Fibroblast of villous mesenchyme (primary cell): Measurements from ENCODE around the gene ANLN. TPM values are rescaled to one million over a fixed set of nuclear protein-coding genes. Genes with fewer than 3 reads are reported as not detected.

Experiments used
- DNase-seq: peaks from one replicate; pipeline ENCODE4 v3.0.0-alpha.2; 2010; ENCODE audit warnings: low read depth
- H3K4me3 ChIP-seq: 2 replicates; pipeline ENCODE4 v1.5.1; 2011; ENCODE audit warnings: low read depth, mild to moderate bottlenecking, low read length
- CTCF ChIP-seq: IDR thresholded peaks from 2 replicates; pipeline ENCODE4 v1.5.1; 2012; ENCODE audit warnings: low read depth, mild to moderate bottlenecking, low read length; ENCODE audit not compliant: insufficient read depth
- total RNA-seq: library from RNA; depleted of rRNA; stranded (reverse); fragments of >200 nt; gene quantifications from 2 replicates; pipeline ENCODE4 v1.2.3, GENCODE V29; 2012

Gene ANLN
- total RNA-seq, 1 donor, result 119 TPM

GRCh38 chr7:36403452-36403851 lies 13.8 kb downstream of the ANLN start:
- no peak for TF ChIP-seq CTCF
- DNase-seq, result no peak
- H3K4me3 ChIP-seq, result no peak overlapping the region

- H3K4me3 ChIP-seq, result peak overlapping the region; percentile 7
- DNase-seq, result peak; percentile 33
- TF ChIP-seq CTCF, result no peak
These were observed 15.2 kb downstream of the ANLN start for GRCh38 chr7:36404639-36405408.

- DNase-seq, result no peak
- no peak overlapping the region for H3K4me3 ChIP-seq
- TF ChIP-seq CTCF, result no peak
These were observed 15.7 kb downstream of the ANLN start for GRCh38 chr7:36405409-36405803.

GRCh38 chr7:36406156-36406555 lies 16.5 kb downstream of the ANLN start:
- H3K4me3 ChIP-seq, result no peak overlapping the region
- TF ChIP-seq CTCF, result no peak
- no peak for DNase-seq

GRCh38 chr7:36407636-36408550 lies 18.2 kb downstream of the ANLN start:
- no peak for DNase-seq
- TF ChIP-seq CTCF, result no peak
- H3K4me3 ChIP-seq, result no peak overlapping the region

GRCh38 chr7:36408589-36408988 lies 18.9 kb downstream of the ANLN start:
- DNase-seq, result peak; percentile 56
- no peak overlapping the region for H3K4me3 ChIP-seq
- TF ChIP-seq CTCF, result no peak
